Brain microvascular endothelial cell (primary cell): ENCODE results near the gene R3HDML.
"Not testable (repeated sequence)": the region's sequence is repeated elsewhere in the genome, so short reads cannot be mapped to it uniquely, and the experiment has no call there.

Experiments
- DNase-seq: peaks from one replicate; pipeline ENCODE4 v3.0.0-alpha.2; 2020
- H3K27ac ChIP-seq: fragments of 250-450 bp; sonication (Bioruptor Pico); 2 replicates; pipeline ENCODE4 v1.5.1; 2020; ENCODE audit warnings: mild to moderate bottlenecking, moderate library complexity
- H3K27me3 ChIP-seq: fragments of 250-450 bp; sonication (Bioruptor Pico); replicated peaks from 2 replicates; pipeline ENCODE4 v1.5.1; 2020; ENCODE audit warnings: mild to moderate bottlenecking
- H3K36me3 ChIP-seq: fragments of 250-450 bp; sonication (Bioruptor Pico); replicated peaks from 2 replicates; pipeline ENCODE4 v1.5.1; 2020; ENCODE audit warnings: mild to moderate bottlenecking
- H3K4me3 ChIP-seq: 2 replicates; pipeline ENCODE4 v1.5.1; 2011; ENCODE audit warnings: low read depth, mild to moderate bottlenecking, control low read depth, low read length, moderate library complexity
- in situ Hi-C: cut with HindIII; loops from 2 replicates; pipeline ENCODE4 v1.10.0; 2017; ENCODE audit warnings: low sequenced_read_pairs, low pct_ligation_motif_present
- TF ChIP-seq, protein P1 (sequence below): IDR thresholded peaks from 2 replicates; pipeline ENCODE4 v1.5.1; 2011; ENCODE audit warnings: low read depth, mild to moderate bottlenecking, moderate library complexity, low read length, control low read depth, inconsistent platforms; ENCODE audit errors: missing control alignments

Gene R3HDML

DNA sequence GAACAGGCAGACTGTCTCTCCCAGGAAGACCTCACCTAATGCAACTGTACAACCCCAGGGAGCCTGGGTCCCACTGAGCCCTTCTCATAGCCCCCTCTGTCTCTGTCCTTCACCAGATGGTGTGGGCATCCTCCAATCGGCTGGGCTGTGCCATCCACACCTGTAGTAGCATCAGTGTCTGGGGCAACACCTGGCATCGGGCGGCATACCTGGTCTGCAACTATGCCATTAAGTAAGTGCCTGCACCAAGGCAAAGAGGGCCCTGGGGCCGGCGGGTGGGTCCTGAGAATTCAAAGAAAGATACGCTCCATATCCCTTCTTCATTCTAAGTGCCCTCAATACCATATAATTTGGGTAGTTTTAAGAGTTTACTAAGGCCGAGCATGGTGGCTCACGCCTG is 8.3 kb downstream of the R3HDML start:
- TF ChIP-seq, protein P1, sequence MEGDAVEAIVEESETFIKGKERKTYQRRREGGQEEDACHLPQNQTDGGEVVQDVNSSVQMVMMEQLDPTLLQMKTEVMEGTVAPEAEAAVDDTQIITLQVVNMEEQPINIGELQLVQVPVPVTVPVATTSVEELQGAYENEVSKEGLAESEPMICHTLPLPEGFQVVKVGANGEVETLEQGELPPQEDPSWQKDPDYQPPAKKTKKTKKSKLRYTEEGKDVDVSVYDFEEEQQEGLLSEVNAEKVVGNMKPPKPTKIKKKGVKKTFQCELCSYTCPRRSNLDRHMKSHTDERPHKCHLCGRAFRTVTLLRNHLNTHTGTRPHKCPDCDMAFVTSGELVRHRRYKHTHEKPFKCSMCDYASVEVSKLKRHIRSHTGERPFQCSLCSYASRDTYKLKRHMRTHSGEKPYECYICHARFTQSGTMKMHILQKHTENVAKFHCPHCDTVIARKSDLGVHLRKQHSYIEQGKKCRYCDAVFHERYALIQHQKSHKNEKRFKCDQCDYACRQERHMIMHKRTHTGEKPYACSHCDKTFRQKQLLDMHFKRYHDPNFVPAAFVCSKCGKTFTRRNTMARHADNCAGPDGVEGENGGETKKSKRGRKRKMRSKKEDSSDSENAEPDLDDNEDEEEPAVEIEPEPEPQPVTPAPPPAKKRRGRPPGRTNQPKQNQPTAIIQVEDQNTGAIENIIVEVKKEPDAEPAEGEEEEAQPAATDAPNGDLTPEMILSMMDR, result no peak
- in situ Hi-C loops, result no loop called here

DNA sequence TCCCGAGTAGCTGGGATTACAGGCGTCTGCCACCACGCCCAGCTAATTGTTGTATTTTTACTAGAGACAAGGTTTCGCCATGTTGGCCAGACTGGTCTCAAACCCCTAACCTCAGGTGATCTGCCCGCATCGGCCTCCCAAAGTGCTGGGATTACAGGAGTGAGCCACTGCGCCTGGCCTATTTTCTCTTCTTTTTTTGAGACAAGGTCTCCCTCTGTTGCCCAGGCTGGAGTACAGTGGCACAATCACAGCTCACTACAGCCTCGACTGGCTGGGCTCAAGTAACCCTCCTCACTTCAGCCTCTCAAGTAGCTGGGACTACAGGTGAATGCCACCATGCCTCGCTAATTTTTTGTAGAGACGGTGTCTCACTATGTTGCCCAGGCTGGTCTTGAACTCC is 9.1 kb downstream of the R3HDML start:
- H3K27ac ChIP-seq, result not testable (repeated sequence)

More for the DNA sequence above, 8.3 kb downstream of the R3HDML start:
- Histone ChIP-seq H3K4me3 (no peak overlapping the region), H3K27ac (no peak overlapping the region), H3K27me3 (no peaks in the 10 kb centered on the region), H3K36me3 (no peaks in the 10 kb centered on the region)
- no peak for DNase-seq

DNA sequence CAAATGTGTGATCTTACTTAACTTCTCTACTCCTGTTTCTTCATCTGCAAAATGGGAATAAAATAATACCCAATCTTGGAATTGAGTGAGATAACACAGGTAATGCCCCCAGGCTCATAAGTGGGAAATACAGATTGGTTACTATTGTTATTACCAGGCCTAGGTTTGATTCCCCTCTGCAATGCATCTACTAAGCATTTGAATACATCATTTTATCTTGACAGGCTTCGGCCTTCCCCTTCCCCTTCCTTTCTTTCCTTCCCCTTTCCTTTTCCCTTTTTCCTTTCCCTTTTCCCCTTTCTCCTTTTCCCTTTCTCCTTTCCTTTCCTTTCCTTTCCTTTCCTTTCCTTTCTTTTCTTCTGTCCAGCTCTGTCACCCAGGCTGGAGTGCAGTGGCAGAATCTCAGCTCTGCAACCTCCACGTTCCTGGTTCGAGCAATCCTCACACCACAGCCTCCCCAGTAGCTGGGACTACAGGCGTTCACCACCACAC is 11.4 kb downstream of the R3HDML start:
- no peak for DNase-seq
- in situ Hi-C loops, result no loop called here
- no peak overlapping the region for H3K27ac ChIP-seq
- H3K36me3 ChIP-seq, result no peaks in the 10 kb centered on the region
- no peaks in the 10 kb centered on the region for H3K27me3 ChIP-seq
- TF ChIP-seq, protein P1, result no peak
- H3K4me3 ChIP-seq, result no peak overlapping the region

More for the DNA sequence above, 9.1 kb downstream of the R3HDML start:
- H3K36me3 ChIP-seq, DNase-seq, H3K4me3 ChIP-seq, in situ Hi-C loops, H3K27me3 ChIP-seq: not testable (repeated sequence)

- in situ Hi-C loops, result no loop called here
- TF ChIP-seq, protein P1, result no peak
- DNase-seq, result no peak
- Histone ChIP-seq H3K4me3 (no peak overlapping the region), H3K27me3 (no peaks in the 10 kb centered on the region), H3K36me3 (no peaks in the 10 kb centered on the region), H3K27ac (no peak overlapping the region)
Observed at GRCh38 chr20:44349349-44349748, 12.5 kb downstream of the R3HDML start.

DNA sequence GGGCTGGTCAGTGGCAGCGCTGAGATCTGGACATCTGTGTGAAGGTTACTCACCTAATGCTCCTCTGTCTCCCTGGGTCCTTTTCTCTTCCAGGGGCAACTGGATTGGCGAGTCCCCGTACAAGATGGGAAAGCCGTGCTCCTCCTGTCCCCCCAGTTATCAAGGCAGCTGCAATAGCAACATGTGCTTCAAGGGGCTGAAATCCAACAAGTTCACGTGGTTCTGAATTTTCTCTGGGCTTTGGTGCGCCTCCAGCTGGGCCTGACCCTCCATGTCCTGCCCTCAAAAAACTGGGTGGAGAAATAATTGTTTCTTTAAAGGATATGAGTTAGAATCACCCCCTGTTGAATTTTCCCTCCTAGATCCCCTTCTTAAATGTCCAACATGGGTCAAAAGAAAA is 13.7 kb downstream of the R3HDML start:
- no peak for DNase-seq
- no peaks in the 10 kb centered on the region for H3K36me3 ChIP-seq
- no peak overlapping the region for H3K27ac ChIP-seq
- H3K27me3 ChIP-seq, result no peaks in the 10 kb centered on the region
- in situ Hi-C loops, result no loop called here
- TF ChIP-seq, protein P1, result no peak
- no peak overlapping the region for H3K4me3 ChIP-seq

DNA sequence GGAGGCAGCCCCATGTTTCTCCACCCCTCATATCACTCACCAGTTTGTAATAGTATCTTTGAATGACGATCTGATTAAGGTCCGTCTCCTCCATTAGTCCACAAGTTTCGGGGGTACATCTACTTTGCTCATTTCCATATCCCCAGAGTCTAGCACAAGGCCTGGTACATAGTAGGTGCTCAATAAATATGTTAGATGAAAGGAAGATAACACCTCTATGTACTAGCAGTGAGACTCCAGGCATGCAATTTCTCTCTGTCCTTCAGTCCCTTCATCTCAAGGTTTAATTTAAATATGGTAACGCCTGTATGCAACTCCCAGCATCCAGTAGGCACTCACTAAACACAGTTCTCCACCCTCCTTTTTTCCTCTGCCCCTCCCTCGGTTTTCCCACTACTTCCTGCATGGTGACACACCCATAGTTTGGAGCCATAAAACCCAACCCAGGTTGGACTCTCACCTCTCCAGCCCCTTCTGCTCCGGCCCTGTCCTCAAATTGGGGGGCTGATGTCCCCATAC is 18.2 kb downstream of the R3HDML start:
- no peak for DNase-seq
- no peaks in the 10 kb centered on the region for H3K36me3 ChIP-seq
- no peak overlapping the region for H3K27ac ChIP-seq
- no peak overlapping the region for H3K4me3 ChIP-seq
- no peaks in the 10 kb centered on the region for H3K27me3 ChIP-seq
- in situ Hi-C loops, result no loop called here
- TF ChIP-seq, protein P1, result no peak
